ENCODE results near the gene SORL1.

The SORL1 gene

DNA sequence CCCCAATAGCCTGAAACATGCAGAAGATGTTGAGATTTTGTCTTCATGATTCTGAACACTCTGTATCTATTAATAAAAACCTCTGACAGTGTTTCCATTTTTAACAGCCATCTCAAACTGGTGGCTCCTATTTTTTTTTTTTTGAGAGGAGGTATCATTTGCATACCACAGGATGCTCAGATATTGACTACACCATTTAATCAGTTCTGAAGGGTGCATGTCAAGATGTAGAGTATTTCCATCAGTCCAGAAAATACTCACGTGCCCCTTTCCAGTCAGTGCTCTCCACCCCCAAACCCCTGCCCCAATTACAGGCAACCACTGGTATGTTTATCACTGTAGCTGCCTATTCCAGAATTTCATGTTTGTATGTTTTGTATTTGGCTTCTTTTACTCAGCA is 85.9 kb downstream of the SORL1 start:
- TF ChIP-seq, protein P1, sequence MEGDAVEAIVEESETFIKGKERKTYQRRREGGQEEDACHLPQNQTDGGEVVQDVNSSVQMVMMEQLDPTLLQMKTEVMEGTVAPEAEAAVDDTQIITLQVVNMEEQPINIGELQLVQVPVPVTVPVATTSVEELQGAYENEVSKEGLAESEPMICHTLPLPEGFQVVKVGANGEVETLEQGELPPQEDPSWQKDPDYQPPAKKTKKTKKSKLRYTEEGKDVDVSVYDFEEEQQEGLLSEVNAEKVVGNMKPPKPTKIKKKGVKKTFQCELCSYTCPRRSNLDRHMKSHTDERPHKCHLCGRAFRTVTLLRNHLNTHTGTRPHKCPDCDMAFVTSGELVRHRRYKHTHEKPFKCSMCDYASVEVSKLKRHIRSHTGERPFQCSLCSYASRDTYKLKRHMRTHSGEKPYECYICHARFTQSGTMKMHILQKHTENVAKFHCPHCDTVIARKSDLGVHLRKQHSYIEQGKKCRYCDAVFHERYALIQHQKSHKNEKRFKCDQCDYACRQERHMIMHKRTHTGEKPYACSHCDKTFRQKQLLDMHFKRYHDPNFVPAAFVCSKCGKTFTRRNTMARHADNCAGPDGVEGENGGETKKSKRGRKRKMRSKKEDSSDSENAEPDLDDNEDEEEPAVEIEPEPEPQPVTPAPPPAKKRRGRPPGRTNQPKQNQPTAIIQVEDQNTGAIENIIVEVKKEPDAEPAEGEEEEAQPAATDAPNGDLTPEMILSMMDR (IDR thresholded peaks at IDR 0.05; ENCODE audit: borderline replicate concordance, insufficient read depth, low read depth, low read length) = no peak
- no peak overlapping the region for H3K4me3 ChIP-seq (ENCODE audit: low read depth, low read length)

DNA sequence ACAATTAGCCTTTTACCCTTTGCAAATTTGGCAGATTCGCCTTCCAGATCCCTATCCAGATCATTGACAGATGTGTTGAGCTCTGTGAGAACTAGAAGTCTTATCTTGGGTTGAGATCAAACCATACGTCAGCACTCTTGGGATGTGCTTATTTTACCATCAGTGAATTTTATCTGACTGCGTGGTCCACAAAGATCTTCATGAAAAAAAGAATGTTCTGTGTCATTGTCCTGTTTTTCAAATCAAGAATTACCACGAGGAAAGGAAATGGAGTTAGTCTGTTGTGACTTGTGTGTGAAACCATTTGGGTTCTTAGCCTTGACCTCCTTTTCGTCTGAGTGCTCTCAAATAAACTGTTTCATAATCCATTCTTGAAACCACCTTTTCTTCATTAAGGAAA is 86.9 kb downstream of the SORL1 start:
- no peak overlapping the region for H3K4me3 ChIP-seq (ENCODE audit: low read depth, low read length)
- TF ChIP-seq, protein P1 (IDR thresholded peaks at IDR 0.05; ENCODE audit: borderline replicate concordance, insufficient read depth, low read depth, low read length) = no peak

DNA sequence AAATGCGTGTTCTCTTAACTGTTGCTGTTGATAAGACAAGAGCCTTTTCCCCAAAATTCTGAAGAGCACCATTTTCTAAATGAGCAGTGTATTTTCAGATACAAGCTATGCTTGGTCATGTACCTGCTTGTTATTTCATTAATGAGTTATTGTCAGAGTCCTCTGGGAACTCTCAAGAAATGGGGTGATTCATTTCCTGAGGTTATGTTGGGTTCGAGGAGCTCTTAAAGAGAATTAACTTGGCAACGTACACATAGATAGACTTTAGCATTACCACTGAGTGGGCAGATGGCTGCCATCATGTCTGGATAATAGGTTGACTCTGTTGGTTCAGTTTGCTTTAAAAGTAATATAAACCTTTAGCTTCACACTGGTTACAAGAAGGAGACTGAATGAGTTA is 88.5 kb downstream of the SORL1 start:
- no peak overlapping the region for H3K4me3 ChIP-seq (ENCODE audit: low read depth, low read length)
- TF ChIP-seq, protein P1 (IDR thresholded peaks at IDR 0.05; ENCODE audit: borderline replicate concordance, insufficient read depth, low read depth, low read length) = no peak

DNA sequence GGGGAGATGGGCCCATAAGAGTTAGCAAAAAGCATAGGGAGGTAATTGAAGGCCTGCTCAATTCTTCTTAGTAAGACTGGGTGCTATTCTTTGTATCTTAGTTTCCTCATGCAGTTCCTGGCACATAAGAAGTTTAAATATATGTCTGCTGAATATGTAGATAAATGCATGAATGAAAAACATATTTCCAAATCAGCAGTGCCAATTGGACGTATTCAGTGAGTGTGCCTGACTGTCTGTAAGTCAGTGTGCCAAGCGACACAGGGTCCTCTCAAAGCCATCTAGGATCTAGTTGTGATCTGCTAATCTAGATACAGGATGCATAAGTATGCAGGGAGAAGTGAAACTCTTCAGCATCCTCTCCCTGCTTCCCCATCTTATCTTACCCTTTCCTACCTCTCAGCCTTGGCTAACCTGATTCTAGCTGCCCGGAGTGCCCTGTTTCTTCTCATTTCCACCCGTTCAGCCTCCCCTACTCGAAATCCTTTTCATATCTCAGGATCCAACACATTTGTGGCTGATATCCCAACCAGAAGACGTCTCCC is 91.8 kb downstream of the SORL1 start:
- TF ChIP-seq, protein P1 (IDR thresholded peaks at IDR 0.05; ENCODE audit: borderline replicate concordance, insufficient read depth, low read depth, low read length) = no peak
- H3K4me3 ChIP-seq (ENCODE audit: low read depth, low read length) = no peak overlapping the region

DNA sequence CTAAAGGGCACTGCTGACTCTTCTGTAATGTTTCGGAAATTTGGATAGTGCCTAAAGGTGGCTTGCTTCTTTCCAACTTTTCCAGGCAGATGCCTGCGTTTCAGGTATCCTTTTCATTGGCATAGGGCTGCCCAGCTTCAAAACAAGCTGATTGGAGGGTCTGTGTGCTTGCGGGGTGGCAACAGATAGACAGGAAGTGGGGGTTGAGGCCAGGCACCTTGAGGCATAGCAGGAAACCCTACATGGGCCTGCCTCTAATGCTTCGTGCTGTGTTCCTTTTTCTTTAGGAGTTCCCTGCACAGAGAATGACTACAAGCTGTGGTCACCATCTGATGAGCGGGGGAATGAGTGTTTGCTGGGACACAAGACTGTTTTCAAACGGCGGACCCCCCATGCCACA is 92.8 kb downstream of the SORL1 start:
- no peak overlapping the region for H3K4me3 ChIP-seq (ENCODE audit: low read depth, low read length)
- TF ChIP-seq, protein P1 (IDR thresholded peaks at IDR 0.05; ENCODE audit: borderline replicate concordance, insufficient read depth, low read depth, low read length) = no peak

DNA sequence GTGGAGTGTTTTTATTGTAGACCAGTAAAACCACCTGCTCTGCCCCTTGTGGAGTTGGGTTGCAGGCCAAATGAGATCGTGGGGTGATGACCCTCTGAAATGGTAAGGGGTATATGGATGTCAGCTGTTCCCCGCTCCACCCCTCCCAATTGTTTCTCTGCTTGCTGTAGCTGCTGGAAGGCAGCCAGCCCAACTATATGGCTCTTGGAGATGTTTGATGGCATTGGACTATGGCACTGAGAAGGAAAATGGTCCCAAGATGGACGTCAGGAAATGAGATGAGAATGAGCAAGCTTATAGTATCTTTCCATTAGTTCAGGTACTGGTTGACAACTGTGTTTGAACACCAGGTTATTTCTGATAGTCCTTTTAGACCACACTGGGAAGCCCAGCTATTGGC is 95.5 kb downstream of the SORL1 start:
- H3K4me3 ChIP-seq (ENCODE audit: low read depth, low read length) = no peak overlapping the region
- TF ChIP-seq, protein P1 (IDR thresholded peaks at IDR 0.05; ENCODE audit: borderline replicate concordance, insufficient read depth, low read depth, low read length) = no peak

DNA sequence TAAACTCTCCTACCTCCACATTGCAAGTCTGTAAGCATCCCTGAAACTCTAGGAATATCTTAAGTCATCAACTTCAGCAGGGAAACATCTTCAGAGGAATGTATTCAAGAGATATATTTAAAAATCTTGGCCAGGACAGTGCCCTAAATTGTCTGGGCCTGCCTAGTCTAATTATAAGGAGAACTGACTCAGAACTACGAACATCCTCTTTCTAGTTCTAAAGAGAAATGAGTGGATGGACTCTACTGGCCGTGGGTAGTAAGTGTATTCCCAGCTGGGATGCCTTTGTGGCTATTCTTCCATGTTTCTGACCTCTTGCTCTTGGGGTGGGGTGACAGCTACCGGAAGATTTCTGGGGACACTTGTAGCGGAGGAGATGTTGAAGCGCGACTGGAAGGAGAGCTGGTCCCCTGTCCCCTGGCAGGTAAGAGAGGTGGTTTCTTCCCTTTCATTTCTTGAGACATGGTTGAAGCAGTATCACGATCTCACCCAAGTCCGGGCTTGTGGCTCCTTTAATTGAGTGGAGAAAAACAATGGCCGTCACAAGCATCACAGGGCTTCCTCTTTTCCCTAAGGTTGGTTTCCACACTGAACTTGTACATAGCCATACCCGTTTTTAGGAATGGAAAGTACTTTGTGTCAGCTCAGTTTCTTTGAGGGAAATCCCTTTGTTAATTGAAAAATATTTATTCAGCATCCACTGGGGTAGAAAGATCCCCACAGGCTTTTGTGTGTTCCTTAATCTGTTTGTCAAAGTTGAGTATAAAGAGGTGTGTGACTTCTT is 98.3 kb downstream of the SORL1 start:
- TF ChIP-seq, protein P1 (IDR thresholded peaks at IDR 0.05; ENCODE audit: borderline replicate concordance, insufficient read depth, low read depth, low read length) = no peak

More for the DNA sequence above, 98.3 kb downstream of the SORL1 start:
- H3K4me3 ChIP-seq (ENCODE audit: low read depth, low read length) = no peak overlapping the region
